GM12801 (cell line): ENCODE measurements around the gene TMEM259.

ENCODE experiments used
- TF ChIP-seq, protein P1 (sequence below): IDR thresholded peaks from one replicate; pipeline ENCODE4 v1.5.1; 2011; ENCODE audit warnings: control low read depth; ENCODE audit not compliant: insufficient read length; ENCODE audit errors: extremely low read depth

The TMEM259 gene

DNA sequence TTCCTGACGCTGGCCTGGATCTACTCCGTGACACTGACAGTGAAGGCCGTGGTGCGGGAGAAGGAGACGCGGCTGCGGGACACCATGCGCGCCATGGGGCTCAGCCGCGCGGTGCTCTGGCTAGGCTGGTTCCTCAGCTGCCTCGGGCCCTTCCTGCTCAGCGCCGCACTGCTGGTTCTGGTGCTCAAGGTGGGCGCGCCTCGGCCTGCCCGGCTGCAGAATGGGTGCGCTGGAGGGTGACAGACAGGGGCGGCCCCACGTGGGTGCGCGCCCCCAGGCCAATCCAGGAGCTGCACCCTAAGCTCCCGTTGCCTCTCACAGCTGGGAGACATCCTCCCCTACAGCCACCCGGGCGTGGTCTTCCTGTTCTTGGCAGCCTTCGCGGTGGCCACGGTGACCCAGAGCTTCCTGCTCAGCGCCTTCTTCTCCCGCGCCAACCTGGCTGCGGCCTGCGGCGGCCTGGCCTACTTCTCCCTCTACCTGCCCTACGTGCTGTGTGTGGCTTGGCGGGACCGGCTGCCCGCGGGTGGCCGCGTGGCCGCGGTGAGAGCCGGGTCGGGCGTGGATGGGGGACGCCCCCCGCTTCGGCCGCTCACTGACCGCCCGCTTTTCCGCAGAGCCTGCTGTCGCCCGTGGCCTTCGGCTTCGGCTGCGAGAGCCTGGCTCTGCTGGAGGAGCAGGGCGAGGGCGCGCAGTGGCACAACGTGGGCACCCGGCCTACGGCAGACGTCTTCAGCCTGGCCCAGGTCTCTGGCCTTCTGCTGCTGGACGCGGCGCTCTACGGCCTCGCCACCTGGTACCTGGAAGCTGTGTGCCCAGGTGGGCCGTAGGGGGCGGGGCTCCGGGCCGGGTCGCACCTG is 26.1 kb upstream of the TMEM259 start:
- TF ChIP-seq, protein P1, sequence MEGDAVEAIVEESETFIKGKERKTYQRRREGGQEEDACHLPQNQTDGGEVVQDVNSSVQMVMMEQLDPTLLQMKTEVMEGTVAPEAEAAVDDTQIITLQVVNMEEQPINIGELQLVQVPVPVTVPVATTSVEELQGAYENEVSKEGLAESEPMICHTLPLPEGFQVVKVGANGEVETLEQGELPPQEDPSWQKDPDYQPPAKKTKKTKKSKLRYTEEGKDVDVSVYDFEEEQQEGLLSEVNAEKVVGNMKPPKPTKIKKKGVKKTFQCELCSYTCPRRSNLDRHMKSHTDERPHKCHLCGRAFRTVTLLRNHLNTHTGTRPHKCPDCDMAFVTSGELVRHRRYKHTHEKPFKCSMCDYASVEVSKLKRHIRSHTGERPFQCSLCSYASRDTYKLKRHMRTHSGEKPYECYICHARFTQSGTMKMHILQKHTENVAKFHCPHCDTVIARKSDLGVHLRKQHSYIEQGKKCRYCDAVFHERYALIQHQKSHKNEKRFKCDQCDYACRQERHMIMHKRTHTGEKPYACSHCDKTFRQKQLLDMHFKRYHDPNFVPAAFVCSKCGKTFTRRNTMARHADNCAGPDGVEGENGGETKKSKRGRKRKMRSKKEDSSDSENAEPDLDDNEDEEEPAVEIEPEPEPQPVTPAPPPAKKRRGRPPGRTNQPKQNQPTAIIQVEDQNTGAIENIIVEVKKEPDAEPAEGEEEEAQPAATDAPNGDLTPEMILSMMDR, result no peak

DNA sequence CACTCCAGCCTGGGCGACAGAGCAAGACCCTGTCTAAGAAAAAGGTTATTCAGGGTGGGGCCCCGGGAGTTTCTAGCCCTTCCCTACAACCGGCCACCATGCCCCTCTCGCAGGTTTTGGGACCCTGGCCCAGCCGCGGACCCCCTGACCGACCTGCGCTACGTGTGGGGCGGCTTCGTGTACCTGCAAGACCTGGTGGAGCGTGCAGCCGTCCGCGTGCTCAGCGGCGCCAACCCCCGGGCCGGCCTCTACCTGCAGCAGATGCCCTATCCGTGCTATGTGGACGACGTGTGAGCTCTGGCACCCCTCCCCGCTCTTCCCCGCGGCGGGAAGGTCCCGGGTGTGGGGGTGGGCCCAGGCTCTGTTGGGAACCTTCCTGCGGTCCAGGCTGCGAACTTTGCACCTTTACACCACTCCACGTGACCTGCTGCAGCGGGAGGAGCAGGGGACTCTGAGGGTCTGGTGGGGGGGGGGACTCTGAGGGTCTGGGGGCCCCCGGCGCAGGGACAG is 25.2 kb upstream of the TMEM259 start:
- TF ChIP-seq, protein P1, result no peak

GRCh38 chr19:1045247-1045603 is 24.3 kb upstream of the TMEM259 start:
- TF ChIP-seq, protein P1, result no peak

- TF ChIP-seq, protein P1, result no peak
These were observed 22.0 kb upstream of the TMEM259 start for GRCh38 chr19:1042689-1043511.

GRCh38 chr19:1041835-1042685 is 21.1 kb upstream of the TMEM259 start:
- TF ChIP-seq, protein P1, result no peak

GRCh38 chr19:1041272-1041834 is 20.4 kb upstream of the TMEM259 start:
- TF ChIP-seq, protein P1, result no peak
